Prostate gland (tissue), 2 donors: ENCODE data around the gene NUP210L. TPM values are rescaled to one million over a fixed set of nuclear protein-coding genes. Genes with fewer than 3 reads are reported as not detected.

Experiments used
- DNase-seq: peaks from one replicate; pipeline ENCODE4 v3.0.0-alpha.2; 2019; ENCODE audit warnings: low spot score
- H3K27ac ChIP-seq, 2 donors: fragments of 200-600 bp; sonication (generic); 2 replicates each; pipeline ENCODE4 v1.5.1; 2017 to 2019
- H3K27me3 ChIP-seq: fragments of 200-600 bp; sonication (generic); replicated peaks from 2 replicates; pipeline ENCODE4 v1.5.1; 2019; ENCODE audit not compliant: insufficient read depth
- H3K36me3 ChIP-seq, 2 donors: fragments of 200-600 bp; sonication (generic); 1 replicate in 1 of 2; 2 replicates in 1 of 2; pipeline versions ENCODE4 v1.5.1 to v1.8.1; 2017 to 2019
- H3K4me1 ChIP-seq: fragments of 200-600 bp; sonication (generic); replicated peaks from 2 replicates; pipeline ENCODE4 v1.5.1; 2019
- H3K4me3 ChIP-seq, 2 donors: fragments of 200-600 bp; sonication (generic); 2 replicates each; pipeline ENCODE4 v1.5.1; 2017 to 2019
- H3K9me3 ChIP-seq: fragments of 200-600 bp; sonication (generic); 2 replicates; pipeline ENCODE4 v1.5.1; 2017
- POLR2A ChIP-seq: fragments of 450-650 bp; IDR thresholded peaks from one replicate; pipeline ENCODE4 v1.6.1; 2016; ENCODE audit warnings: antibody characterized with exemption, mild to moderate bottlenecking
- POLR2AphosphoS5 ChIP-seq: sonication (generic); formaldehyde crosslinking; IDR thresholded peaks from one replicate; pipeline ENCODE4 v1.6.1; 2017; ENCODE audit warnings: antibody characterized with exemption
- WGBS: methylation state at CpG from one replicate; pipeline ENCODE4 v1.1.5; 2018; 5-methylcytosine and 5-hydroxymethylcytosine counted together
- intact Hi-C: fragments of 100-400 bp; cut with DNase I; formaldehyde crosslinking; loops from one replicate; pipeline ENCODE4 v1.14.2; 2022
- total RNA-seq, 2 donors: library from RNA; depleted of rRNA; stranded (reverse); fragments of >200 nt; gene quantifications; one replicate each; pipeline ENCODE4 v1.1.0, GENCODE V29; 2016
- TF ChIP-seq, protein P1 (sequence below), 4 experiments: fragments of 200-600 bp in 2 of 4; fragments of 450-650 bp in 2 of 4; sonication (generic) in 2 of 4; IDR thresholded peaks; 1 replicate in 3 of 4; 2 replicates in 1 of 4; pipeline ENCODE4 v1.5.1; 2016 to 2019; ENCODE audit warnings: antibody characterized with exemption in 4 of 4, mild to moderate bottlenecking in 2 of 4, moderate library complexity in 2 of 4

Gene NUP210L
- total RNA-seq, 2 donors from 2014 or later, result 0.05 to 5.7 TPM

DNA sequence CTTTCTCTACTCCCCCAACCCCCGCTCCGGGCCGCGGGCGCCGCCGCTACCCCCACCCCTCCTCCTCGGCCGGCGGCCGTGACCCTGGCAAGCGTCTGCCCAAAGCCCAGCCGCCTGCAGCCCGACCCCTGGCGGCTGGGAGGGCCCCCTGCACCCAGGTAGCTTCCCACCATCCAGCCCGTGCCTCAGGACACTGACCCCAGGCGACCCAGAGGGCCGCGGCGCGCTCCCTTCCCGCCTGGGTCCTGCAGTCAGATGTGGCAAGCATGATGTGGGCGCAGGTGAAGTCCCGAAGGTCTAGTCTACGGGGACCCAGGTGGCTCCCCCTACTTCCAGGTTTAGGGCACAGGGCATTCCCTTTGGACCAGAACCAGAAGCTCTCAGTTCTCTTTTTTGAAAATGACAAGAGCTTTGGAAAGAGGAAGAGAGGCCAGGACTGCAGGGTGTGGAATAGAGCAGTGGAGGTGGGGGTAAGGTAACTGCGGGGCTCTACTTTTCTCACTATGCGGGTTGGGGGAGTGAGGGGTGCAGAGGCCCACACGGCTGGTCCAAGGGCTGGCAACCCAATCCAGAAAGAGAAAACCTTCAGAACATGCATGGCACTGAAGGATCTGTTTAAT is 208.1 kb downstream of the NUP210L start, which contains the start of gene DENND4B:
TSS of gene DENND4B (minus strand) at position 97 of the 620 bp plus-strand sequence. CDS start 2,344 bp downstream, outside the sequence.
- 10% methylated on average over 21 of the region's 28 CpGs for WGBS
- peak within 1 kb of the TSS; percentile 92 to 95 for H3K4me3 ChIP-seq
- H3K4me1 ChIP-seq, result no peaks in the 10 kb centered on the region
- TF ChIP-seq POLR2AphosphoS5, result peak; percentile 48
- TF ChIP-seq POLR2A, result no peak
- TF ChIP-seq, protein P1, sequence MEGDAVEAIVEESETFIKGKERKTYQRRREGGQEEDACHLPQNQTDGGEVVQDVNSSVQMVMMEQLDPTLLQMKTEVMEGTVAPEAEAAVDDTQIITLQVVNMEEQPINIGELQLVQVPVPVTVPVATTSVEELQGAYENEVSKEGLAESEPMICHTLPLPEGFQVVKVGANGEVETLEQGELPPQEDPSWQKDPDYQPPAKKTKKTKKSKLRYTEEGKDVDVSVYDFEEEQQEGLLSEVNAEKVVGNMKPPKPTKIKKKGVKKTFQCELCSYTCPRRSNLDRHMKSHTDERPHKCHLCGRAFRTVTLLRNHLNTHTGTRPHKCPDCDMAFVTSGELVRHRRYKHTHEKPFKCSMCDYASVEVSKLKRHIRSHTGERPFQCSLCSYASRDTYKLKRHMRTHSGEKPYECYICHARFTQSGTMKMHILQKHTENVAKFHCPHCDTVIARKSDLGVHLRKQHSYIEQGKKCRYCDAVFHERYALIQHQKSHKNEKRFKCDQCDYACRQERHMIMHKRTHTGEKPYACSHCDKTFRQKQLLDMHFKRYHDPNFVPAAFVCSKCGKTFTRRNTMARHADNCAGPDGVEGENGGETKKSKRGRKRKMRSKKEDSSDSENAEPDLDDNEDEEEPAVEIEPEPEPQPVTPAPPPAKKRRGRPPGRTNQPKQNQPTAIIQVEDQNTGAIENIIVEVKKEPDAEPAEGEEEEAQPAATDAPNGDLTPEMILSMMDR (IDR thresholded peaks at IDR 0.05), result peak; percentile 92 to 93 (median 93)
- no peaks in the 10 kb centered on the region for H3K9me3 ChIP-seq
- H3K36me3 ChIP-seq, result peaks cover 8% of the 10 kb centered on the region in 2 donors
- intact Hi-C loops, result loop anchor here (5.0 kb wide), 3 partner anchors 41 to 149 kb away; partner anchors contain the start of gene RAB13
- H3K27me3 ChIP-seq, result no peaks in the 10 kb centered on the region
- H3K27ac ChIP-seq, result peak within 1 kb of the TSS; percentile 92 to 96
- peak; percentile 71 for DNase-seq

DNA sequence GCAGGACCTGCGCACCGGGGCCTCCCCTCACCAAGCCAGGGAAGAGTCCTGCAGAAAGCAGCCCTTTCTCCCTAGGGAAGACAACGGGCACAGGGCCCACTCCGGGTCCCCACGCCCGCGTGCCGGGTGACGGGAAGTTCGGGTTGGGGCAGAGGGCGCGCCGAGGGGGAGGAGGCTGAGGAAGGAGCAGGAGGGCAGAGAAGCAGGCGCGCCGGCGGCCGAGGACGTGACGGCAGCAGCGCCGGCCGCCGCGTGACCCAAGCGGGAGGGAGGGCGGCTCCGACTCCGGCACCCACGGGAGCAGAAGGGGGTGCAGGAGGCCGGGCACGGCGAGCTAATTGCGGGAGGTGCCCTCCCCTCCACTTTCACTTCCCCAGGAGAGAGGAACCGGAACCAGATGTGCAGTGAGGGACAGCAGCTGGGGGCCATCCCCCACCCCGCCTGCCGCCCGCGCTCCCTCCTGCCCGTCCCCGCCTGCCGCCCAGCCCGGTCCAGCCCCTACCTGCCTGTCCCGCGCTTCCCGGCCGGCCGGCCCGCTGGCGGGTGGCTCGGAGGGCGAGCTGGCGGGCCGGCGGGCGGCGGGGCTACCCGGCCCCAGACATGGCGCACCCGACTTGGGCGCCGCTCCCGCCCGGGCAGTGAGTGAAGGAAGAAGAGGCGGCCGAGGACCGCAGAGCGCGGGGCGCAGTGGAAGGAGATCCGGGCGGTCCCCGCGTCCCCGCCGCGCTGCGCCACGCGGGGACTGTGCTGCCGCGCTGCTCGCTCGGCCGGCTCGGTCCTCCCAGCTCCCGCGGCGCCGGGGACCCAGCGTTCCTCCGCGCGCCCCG is 208.9 kb downstream of the NUP210L start:
- intact Hi-C loops, result loop anchor here (5.0 kb wide), 3 partner anchors 41 to 149 kb away; partner anchors contain the start of gene RAB13
- WGBS, result under 1% methylated on average over 52 of the region's 95 CpGs
- Histone ChIP-seq H3K27ac (peak overlapping the region; percentile 92 to 96), H3K27me3 (no peaks in the 10 kb centered on the region), H3K4me1 (no peaks in the 10 kb centered on the region), H3K36me3 (peaks cover under 1 to 2% of the 10 kb centered on the region in 2 donors), H3K9me3 (no peaks in the 10 kb centered on the region), H3K4me3 (peak overlapping the region; percentile 92 to 95)
- DNase-seq, result peak; percentile 61
- TF ChIP-seq POLR2AphosphoS5 (peak; percentile 59), POLR2A (peak; percentile 73)
- TF ChIP-seq, protein P1 (IDR thresholded peaks at IDR 0.05), result no peak

DNA sequence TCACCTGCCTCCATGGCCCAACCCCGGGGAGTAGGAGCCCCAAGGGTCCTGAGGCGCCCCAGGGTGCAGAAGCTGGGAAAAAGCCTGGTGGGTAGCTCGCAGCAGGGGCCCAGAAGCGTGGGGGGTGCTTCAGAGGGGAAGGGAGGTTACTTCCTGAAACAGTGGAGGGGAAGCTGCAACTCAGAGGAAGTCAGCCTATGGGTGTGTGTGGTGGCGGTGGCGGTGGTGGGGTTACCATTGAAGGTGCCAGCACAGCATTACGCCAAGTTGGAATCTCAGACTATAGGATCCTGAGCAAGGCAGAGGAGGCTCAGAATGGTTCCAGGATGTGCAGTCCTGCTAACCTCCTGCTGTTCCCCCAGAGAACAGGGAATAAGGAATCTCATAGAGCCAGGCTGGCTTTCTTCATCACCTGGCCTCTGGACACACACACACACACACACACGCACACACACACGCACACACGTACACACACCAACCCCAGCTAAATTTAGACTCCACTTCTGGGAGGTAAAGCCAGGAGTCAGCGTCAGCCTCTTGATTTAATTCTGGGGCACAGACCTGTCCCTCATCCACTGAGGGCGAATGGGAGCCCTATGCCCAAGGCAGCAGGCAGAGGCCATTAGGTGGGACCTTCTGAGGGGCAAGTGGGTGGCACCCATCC is 209.6 kb downstream of the NUP210L start:
- H3K4me3 ChIP-seq, result peak overlapping the region; percentile 92 to 95
- H3K27ac ChIP-seq, result peak overlapping the region; percentile 92 to 96
- intact Hi-C loops, result loop anchor here (5.0 kb wide), 3 partner anchors 42 to 148 kb away; partner anchors contain the start of gene RAB13
- TF ChIP-seq POLR2A (no peak), POLR2AphosphoS5 (no peak)
- TF ChIP-seq, protein P1 (IDR thresholded peaks at IDR 0.05), result no peak
- H3K4me1 ChIP-seq, result no peaks in the 10 kb centered on the region
- no peak for DNase-seq
- no peaks in the 10 kb centered on the region for H3K27me3 ChIP-seq
- no peaks in the 10 kb centered on the region for H3K36me3 ChIP-seq
- 39% methylated on average over 12 of the region's 12 CpGs for WGBS
- no peaks in the 10 kb centered on the region for H3K9me3 ChIP-seq

DNA sequence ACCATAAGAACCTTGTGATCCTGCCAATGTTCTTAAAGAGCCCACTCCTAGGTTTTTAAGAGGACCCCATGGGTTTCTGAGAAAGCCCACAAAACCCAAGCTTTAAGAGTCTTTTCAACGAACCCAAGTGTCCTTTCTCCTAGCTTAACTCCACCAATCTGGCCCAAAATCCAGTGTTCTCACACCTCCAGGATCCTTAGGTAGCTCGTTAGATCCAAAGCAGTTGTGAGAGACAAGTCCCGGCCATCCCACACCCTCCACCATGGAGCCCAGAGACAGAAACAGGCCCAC is 210.1 kb downstream of the NUP210L start:
- Histone ChIP-seq H3K4me3 (peak overlapping the region in 1 of 2 donors; percentile 95), H3K27me3 (no peaks in the 10 kb centered on the region), H3K9me3 (no peaks in the 10 kb centered on the region), H3K4me1 (no peaks in the 10 kb centered on the region), H3K27ac (peak overlapping the region; percentile 92 to 96), H3K36me3 (no peaks in the 10 kb centered on the region)
- 77% methylated on average over 3 of the region's 3 CpGs for WGBS
- intact Hi-C loops, result loop anchor here (5.0 kb wide), 3 partner anchors 43 to 147 kb away; partner anchors contain the start of gene RAB13
- TF ChIP-seq, protein P1 (IDR thresholded peaks at IDR 0.05), result no peak
- TF ChIP-seq POLR2A (no peak), POLR2AphosphoS5 (no peak)
- no peak for DNase-seq
